Tibial nerve (tissue), 3 donors: ENCODE measurements around the gene SLC12A7.

Experiments
- POLR2A ChIP-seq, 2 donors: fragments of 450-650 bp; IDR thresholded peaks; one replicate each; pipeline ENCODE4 v1.6.1; 2017; ENCODE audit warnings: antibody characterized with exemption in 2 of 2, mild to moderate bottlenecking in 2 of 2, moderate library complexity in 2 of 2
- TF ChIP-seq, protein P1 (sequence below), 5 experiments: fragments of 200-600 bp in 3 of 5; fragments of 450-650 bp in 2 of 5; sonication (generic) in 3 of 5; IDR thresholded peaks; one replicate each; pipeline ENCODE4 v1.5.1; 2016 to 2019; ENCODE audit warnings: antibody characterized with exemption in 5 of 5, mild to moderate bottlenecking in 3 of 5, moderate library complexity in 2 of 5

DNA sequence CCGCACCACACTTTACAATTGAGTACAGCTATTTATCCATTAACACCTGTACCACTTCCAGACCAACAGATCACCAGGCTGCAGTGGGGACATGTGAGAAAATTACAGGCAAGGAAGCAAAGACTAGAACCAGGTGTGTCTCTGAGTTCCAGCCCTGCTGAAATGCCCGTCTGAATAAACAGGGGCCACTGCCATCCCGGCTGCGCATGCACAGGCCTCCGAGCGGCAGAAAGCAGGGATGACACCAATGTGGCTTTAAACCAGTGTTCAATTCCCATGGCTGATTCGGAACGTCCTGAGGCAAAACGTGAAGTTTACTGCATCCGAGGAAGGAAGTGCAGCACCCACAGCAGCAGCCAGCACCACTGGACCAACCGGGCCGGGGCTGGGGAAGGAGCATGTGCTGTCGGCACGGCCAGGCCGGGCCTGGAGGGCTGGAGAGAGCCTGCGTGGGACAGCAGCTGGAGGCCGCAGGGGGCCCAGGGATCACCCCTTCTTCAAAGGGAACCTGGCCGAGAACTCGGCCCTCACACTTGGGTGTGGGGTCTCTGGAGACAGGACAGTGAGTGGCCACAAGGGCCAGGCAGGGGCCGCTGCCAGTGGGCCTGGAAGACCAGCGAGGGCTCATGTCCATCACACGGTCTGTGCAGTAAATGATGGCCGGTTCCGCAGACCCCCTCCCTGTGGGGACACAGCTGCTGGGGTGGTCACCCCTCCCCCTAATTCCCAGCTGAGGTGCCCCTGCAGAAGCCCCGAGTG is 33.0 kb upstream of the SLC12A7 start:
- TF ChIP-seq, protein P1, sequence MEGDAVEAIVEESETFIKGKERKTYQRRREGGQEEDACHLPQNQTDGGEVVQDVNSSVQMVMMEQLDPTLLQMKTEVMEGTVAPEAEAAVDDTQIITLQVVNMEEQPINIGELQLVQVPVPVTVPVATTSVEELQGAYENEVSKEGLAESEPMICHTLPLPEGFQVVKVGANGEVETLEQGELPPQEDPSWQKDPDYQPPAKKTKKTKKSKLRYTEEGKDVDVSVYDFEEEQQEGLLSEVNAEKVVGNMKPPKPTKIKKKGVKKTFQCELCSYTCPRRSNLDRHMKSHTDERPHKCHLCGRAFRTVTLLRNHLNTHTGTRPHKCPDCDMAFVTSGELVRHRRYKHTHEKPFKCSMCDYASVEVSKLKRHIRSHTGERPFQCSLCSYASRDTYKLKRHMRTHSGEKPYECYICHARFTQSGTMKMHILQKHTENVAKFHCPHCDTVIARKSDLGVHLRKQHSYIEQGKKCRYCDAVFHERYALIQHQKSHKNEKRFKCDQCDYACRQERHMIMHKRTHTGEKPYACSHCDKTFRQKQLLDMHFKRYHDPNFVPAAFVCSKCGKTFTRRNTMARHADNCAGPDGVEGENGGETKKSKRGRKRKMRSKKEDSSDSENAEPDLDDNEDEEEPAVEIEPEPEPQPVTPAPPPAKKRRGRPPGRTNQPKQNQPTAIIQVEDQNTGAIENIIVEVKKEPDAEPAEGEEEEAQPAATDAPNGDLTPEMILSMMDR (IDR thresholded peaks at IDR 0.05): no peak
- TF ChIP-seq POLR2A (IDR thresholded peaks at IDR 0.05): no peak
